ENCODE measurements around the gene MRGPRF.

The MRGPRF gene, protein sequence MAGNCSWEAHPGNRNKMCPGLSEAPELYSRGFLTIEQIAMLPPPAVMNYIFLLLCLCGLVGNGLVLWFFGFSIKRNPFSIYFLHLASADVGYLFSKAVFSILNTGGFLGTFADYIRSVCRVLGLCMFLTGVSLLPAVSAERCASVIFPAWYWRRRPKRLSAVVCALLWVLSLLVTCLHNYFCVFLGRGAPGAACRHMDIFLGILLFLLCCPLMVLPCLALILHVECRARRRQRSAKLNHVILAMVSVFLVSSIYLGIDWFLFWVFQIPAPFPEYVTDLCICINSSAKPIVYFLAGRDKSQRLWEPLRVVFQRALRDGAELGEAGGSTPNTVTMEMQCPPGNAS

GRCh38 chr11:69013009-69013951 lies at the start of gene MRGPRF:
Gene MRGPRF (minus strand): TSS chr11:69013246. CDS start chr11:69009901, 3,345 bp downstream.
- FAIRE-seq: no peak

DNA sequence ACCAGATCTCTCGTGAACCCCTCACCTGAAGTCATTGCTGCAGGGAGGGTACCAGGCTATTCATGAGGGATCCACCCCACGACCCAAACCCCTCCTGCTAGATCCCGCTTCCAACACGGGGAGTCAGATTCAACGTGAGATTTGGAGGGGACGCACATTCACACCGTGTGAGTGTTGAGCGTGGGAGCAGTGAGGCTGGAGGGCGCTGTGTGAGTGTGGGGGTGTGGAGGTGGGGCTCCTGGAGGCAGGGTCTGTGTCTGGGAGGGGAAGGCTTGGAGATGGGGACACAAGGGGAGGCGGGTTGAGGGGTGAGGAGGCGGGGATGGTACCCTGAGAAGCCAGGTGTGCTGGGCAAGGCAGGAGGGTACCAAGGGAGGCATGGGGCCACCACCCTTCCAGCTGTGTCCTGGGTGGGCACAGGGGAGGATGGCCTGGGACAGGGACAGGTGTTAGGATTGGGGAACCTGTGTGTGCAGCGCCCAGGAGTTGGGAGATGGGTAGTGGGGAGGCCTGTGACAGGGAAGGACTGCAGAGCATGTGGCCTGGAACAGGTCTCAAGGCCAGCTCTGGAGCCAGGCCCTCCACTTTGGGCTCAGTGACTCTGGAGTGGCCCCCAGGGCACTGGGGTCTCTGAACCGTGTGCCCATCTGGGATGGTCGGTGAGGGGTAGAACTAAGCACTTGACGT lies 49.3 kb upstream of the MRGPRF start:
- no peak for FAIRE-seq

- no peak for FAIRE-seq
Observed at GRCh38 chr11:69061713-69062053, 48.6 kb upstream of the MRGPRF start.

DNA sequence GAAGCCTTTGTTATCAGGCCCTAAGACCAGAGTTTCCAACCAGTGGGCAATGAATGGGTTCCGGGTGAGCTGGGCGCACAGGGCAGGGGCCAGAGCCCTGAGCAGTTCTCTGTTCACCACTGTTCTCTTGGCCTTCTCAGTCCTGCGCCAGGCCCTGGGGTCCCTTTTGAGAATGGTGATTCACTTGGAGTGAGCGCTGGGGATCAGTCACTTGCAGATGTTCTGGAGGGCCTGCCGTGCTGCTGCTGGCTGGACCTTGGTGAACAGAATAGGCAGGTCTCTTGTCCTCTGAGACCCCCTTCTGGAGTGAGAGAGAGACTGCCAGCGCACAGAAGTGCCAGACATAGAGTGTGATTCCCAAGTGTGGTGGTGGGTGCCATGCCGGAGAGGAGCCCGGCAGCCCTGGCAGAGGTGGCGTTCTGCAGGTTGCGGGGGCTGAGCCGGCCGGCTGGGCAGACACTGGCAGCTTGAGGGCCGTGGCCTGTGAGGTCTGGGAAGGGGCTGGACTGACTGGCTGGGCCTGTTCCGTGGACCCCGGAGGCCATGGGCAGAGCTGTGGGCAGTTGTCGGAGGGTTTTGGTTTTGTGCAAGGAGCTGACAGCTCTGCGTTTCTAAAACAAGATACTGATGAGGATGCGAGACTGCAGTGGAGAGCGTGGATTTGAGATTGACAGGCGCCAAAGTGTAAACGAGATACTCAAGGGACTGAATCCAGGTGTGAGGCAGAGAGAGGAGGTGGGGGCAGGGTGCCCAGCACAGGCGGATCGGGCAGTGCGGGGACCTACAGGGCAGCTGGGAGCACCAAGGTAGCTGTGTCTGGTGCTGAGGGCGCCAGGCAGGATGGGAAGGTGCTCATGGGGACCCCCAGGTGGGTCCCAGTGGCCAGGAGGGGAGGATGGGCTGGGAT lies 48.0 kb upstream of the MRGPRF start:
- no peak for FAIRE-seq

DNA sequence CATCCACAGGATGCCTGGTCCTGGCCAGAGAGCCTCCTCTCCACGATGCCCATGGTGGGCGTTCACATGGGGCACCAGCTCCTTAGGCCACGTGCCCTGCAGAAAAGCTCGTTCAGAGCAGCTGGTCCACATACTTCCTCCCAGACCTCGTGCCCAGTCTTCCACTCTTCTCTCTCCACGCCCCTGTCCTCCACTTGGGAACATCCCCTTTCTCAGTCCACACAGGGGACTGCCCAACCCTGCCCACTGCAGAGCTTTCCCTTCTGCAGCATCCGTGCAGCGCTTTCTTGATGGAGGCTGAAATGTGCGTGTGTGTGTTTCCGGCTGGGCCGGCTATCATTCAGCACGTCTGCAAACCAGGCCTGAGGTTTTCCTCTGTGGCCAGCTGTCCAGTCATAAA lies 46.9 kb upstream of the MRGPRF start:
- FAIRE-seq: no peak

GRCh38 chr11:69059429-69059828 lies 46.4 kb upstream of the MRGPRF start:
- FAIRE-seq: no peak

GRCh38 chr11:69058511-69059270 lies 45.6 kb upstream of the MRGPRF start:
- no peak for FAIRE-seq

- FAIRE-seq: no peak
Observed at GRCh38 chr11:69057801-69058200, 44.8 kb upstream of the MRGPRF start.

- no peak for FAIRE-seq
Observed at GRCh38 chr11:69057236-69057635, 44.2 kb upstream of the MRGPRF start.

GRCh38 chr11:69055598-69056516 lies 42.8 kb upstream of the MRGPRF start:
- no peak for FAIRE-seq

GRCh38 chr11:69055212-69055586 lies 42.2 kb upstream of the MRGPRF start:
- no peak for FAIRE-seq

GRCh38 chr11:69054397-69055211 lies 41.6 kb upstream of the MRGPRF start:
- no peak for FAIRE-seq

- FAIRE-seq: no peak
Observed at GRCh38 chr11:69053546-69054396, 40.7 kb upstream of the MRGPRF start.

- FAIRE-seq: no peak
Observed at GRCh38 chr11:69053169-69053477, 40.1 kb upstream of the MRGPRF start.

GRCh38 chr11:69052343-69053168 lies 39.5 kb upstream of the MRGPRF start:
- FAIRE-seq: no peak

GRCh38 chr11:69051381-69052342 lies 38.6 kb upstream of the MRGPRF start:
- FAIRE-seq: no peak
